HepG2 (cell line): ENCODE data around the gene MAP3K14. TPM values are rescaled to one million over a fixed set of nuclear protein-coding genes. Genes with fewer than 3 reads are reported as not detected.

Experiments
- ATAC-seq: fragments of 200-7000 bp; cut with Tn5 transposase; 3 replicates; pipeline ENCODE4 v1.9.1; 2020; ENCODE audit warnings: mild to moderate bottlenecking, moderate library complexity
- BruUV-seq: library from RNA; stranded (reverse); fragments of 400-500 nt; replicated peaks from 2 replicates; lab custom pipeline; 2021; lab: Mats Ljungman, UMichigan
- CTCF ChIA-PET: fragments of 300-600 bp; formaldehyde crosslinking; extraction: SDS; loops from one replicate; lab custom pipeline; 2021; ENCODE audit warnings: low total read pairs, inconsistent platforms, low intra/inter-chr PET ratio; lab: Yijun Ruan, JAX
- POLR2A ChIA-PET: fragments of 350-600 bp; sonication (Branson Sonifier 250); formaldehyde crosslinking; loops from one replicate; lab custom pipeline; 2020; ENCODE audit warnings: antibody characterized with exemption, inconsistent platforms; lab: Yijun Ruan, JAX
- DNase-seq: peaks from one replicate; pipeline ENCODE4 v3.0.0-alpha.2; 2015; ENCODE audit warnings: low spot score
- FAIRE-seq: peaks from 3 replicates; lab custom pipeline; 2011; peaks lifted over from hg19 to GRCh38; lab: Jason Lieb, UNC
- H2AFZ ChIP-seq: one replicate; pipeline ENCODE4 v1.6.1; 2011; ENCODE audit warnings: low read length, inconsistent platforms
- H3K27ac ChIP-seq: fragments of 300-600 bp; 3 replicates; pipeline ENCODE4 v1.8.0; 2011; ENCODE audit warnings: mixed run types, mild to moderate bottlenecking, mixed read lengths, low read length, inconsistent platforms; ENCODE audit not compliant: insufficient read depth; ENCODE audit errors: extremely low read length
- H3K27me3 ChIP-seq, 2 experiments: fragments of 200-600 bp in 1 of 2; 2 replicates in 1 of 2; 3 replicates in 1 of 2; pipeline versions ENCODE4 v1.6.0 to v1.8.0; 2011; ENCODE audit warnings: low read length in 2 of 2, mild to moderate bottlenecking in 2 of 2, moderate library complexity in 2 of 2, inconsistent platforms in 1 of 2; ENCODE audit not compliant: insufficient read depth in 2 of 2, control insufficient read depth in 1 of 2
- H3K36me3 ChIP-seq, 2 experiments: fragments of 200-600 bp in 1 of 2; replicated peaks in 1 of 2; 2 replicates in 1 of 2; 3 replicates in 1 of 2; pipeline versions ENCODE4 v1.5.1 to v1.8.0; 2011; ENCODE audit warnings: low read length in 2 of 2, inconsistent platforms in 1 of 2; ENCODE audit not compliant: insufficient read depth in 2 of 2, control insufficient read depth in 1 of 2
- H3K4me1 ChIP-seq: 2 replicates; pipeline ENCODE4 v1.5.1; 2012; ENCODE audit warnings: low read length, inconsistent platforms; ENCODE audit not compliant: insufficient read depth
- H3K4me2 ChIP-seq: 2 replicates; pipeline ENCODE4 v1.6.0; 2011; ENCODE audit warnings: low read depth, low read length, inconsistent platforms
- H3K4me3 ChIP-seq, 3 experiments: fragments of 200-600 bp in 1 of 3; sonication (generic), shearing (Covaris generic) in 1 of 3; replicated peaks in 1 of 3; 2 replicates each; pipeline ENCODE4 v1.5.1; 2011 to 2016; ENCODE audit warnings: low read length in 3 of 3, inconsistent platforms in 2 of 3, low read depth in 2 of 3, mild to moderate bottlenecking in 2 of 3, control low read depth in 1 of 3, mixed read lengths in 1 of 3; ENCODE audit not compliant: insufficient read depth in 1 of 3
- H3K79me2 ChIP-seq: one replicate; pipeline ENCODE4 v1.6.1; 2011; ENCODE audit warnings: low read length, inconsistent platforms; ENCODE audit not compliant: insufficient read depth
- H3K9ac ChIP-seq: 2 replicates; pipeline ENCODE4 v1.6.0; 2011; ENCODE audit warnings: mild to moderate bottlenecking, low read depth, low read length, inconsistent platforms; ENCODE audit not compliant: insufficient read depth
- H3K9me3 ChIP-seq: 2 replicates; pipeline ENCODE4 v1.5.1; 2012; ENCODE audit warnings: mild to moderate bottlenecking, low read length
- H4K20me1 ChIP-seq: 2 replicates; pipeline ENCODE4 v1.6.0; 2011; ENCODE audit warnings: inconsistent platforms, mild to moderate bottlenecking, low read length, moderate library complexity; ENCODE audit not compliant: insufficient read depth
- HNRNPH1 ChIP-seq: fragments of 200-400 bp; formaldehyde crosslinking; optimal IDR thresholded peaks from 2 replicates; pipeline ENCODE3; 2017; ENCODE audit warnings: mild to moderate bottlenecking, low read depth, low read length
- MXD3 ChIP-seq: IDR thresholded peaks from 2 replicates; pipeline ENCODE4 v1.6.1; 2016; ENCODE audit warnings: mild to moderate bottlenecking, missing biosample characterization, missing genetic modification reagents
- PHF20 ChIP-seq: sonication (generic); formaldehyde crosslinking; IDR thresholded peaks from 2 replicates; pipeline ENCODE4 v1.5.0; 2020; ENCODE audit warnings: mild to moderate bottlenecking, missing genetic modification reagents
- PITX1 ChIP-seq: sonication (generic); formaldehyde crosslinking; IDR thresholded peaks from 2 replicates; pipeline ENCODE4 v1.5.1; 2020; ENCODE audit warnings: mild to moderate bottlenecking, missing genetic modification reagents
- RARA ChIP-seq: IDR thresholded peaks from 2 replicates; pipeline ENCODE4 v1.6.1; 2016; ENCODE audit warnings: missing genetic modification reagents, missing compliant biosample characterization
- RXRA ChIP-seq: sonication (generic); formaldehyde crosslinking; IDR thresholded peaks from 2 replicates; pipeline ENCODE4 v1.5.1; 2020; ENCODE audit warnings: missing genetic modification reagents
- SAP130 ChIP-seq: IDR thresholded peaks from 2 replicates; pipeline ENCODE4 v1.6.1; 2016; ENCODE audit warnings: low read depth
- TCF7 ChIP-seq: sonication (generic); IDR thresholded peaks from 2 replicates; pipeline ENCODE4 v1.6.1; 2016; ENCODE audit warnings: antibody characterized with exemption, low read depth
- ZBTB7A ChIP-seq: sonication (generic); formaldehyde crosslinking; IDR thresholded peaks from 2 replicates; pipeline ENCODE4 v1.8.0; 2022; ENCODE audit warnings: mild to moderate bottlenecking, missing genetic modification reagents
- ZGPAT ChIP-seq: IDR thresholded peaks from 2 replicates; pipeline ENCODE4 v1.6.1; 2016; ENCODE audit warnings: mild to moderate bottlenecking
- ZNF362 ChIP-seq: sonication (generic); formaldehyde crosslinking; IDR thresholded peaks from 2 replicates; pipeline ENCODE4 v1.4.0; 2020; ENCODE audit warnings: missing genetic modification reagents, mild to moderate bottlenecking, borderline replicate concordance
- ZNF451 ChIP-seq: sonication (generic); formaldehyde crosslinking; IDR thresholded peaks from 2 replicates; pipeline ENCODE4 v1.5.0; 2020; ENCODE audit warnings: mild to moderate bottlenecking, missing genetic modification reagents
- ZNF512B ChIP-seq: sonication (generic); formaldehyde crosslinking; IDR thresholded peaks from 2 replicates; pipeline ENCODE4 v1.5.1; 2020; ENCODE audit warnings: missing genetic modification reagents, mild to moderate bottlenecking, borderline replicate concordance
- ZNF691 ChIP-seq: sonication (generic); formaldehyde crosslinking; IDR thresholded peaks from 2 replicates; pipeline ENCODE4 v1.4.0; 2020; ENCODE audit warnings: missing genetic modification reagents, low read depth, mild to moderate bottlenecking, borderline replicate concordance
- ZNF768 ChIP-seq: sonication (generic); formaldehyde crosslinking; IDR thresholded peaks from 2 replicates; pipeline ENCODE4 v1.4.0; 2020; ENCODE audit warnings: missing genetic modification reagents
- ZSCAN29 ChIP-seq: sonication (generic); formaldehyde crosslinking; conservative IDR thresholded peaks from 2 replicates; pipeline ENCODE4 v1.4.0; 2020; ENCODE audit warnings: mild to moderate bottlenecking, missing genetic modification reagents
- WGBS: methylation state at CpG from one replicate; pipeline ENCODE4 v1.1.6; 2017; ENCODE audit warnings: low lambda C conversion rate; 5-methylcytosine and 5-hydroxymethylcytosine counted together
- in situ Hi-C: cut with HindIII; loops from 2 replicates; pipeline ENCODE4 v1.10.0; 2017; ENCODE audit warnings: low pct_unique_long_range_greater_than_20kb; ENCODE audit not compliant: extremely low pct_ligation_motif_present
- intact Hi-C: fragments of 100-400 bp; cut with micrococcal nuclease; formaldehyde crosslinking; loops from one replicate; pipeline ENCODE4 v1.10.0; 2022; ENCODE audit not compliant: unreplicated experiment
- polyA plus RNA-seq, 8 experiments: library from polyadenylated mRNA; depleted of rRNA in 3 of 8; stranded (reverse) in 7 of 8; unstranded in 1 of 8; fragments of >200 nt; fragmentation: Illumina TruSeq in 4 of 8; extraction: Trizol in 4 of 8; gene quantifications; 2 replicates each; pipeline versions ENCODE4 v1.2.1 to v1.2.3, GENCODE V29; 2011 to 2016; ENCODE audit warnings: low read depth in 4 of 8, missing spikeins in 1 of 8, mixed read lengths in 1 of 8; ENCODE audit not compliant: insufficient read depth in 1 of 8
- total RNA-seq, 5 experiments: library from RNA; depleted of rRNA; stranded (reverse); fragments of >200 nt; fragmentation: Illumina TruSeq; extraction: Trizol; gene quantifications; 2 replicates each; pipeline ENCODE4 v1.2.3, GENCODE V29; 2016; ENCODE audit warnings: low read depth in 1 of 5

The MAP3K14 gene
- total and polyA plus RNA-seq, 2 of the 13 experiments (the other 11 are each of a cell fraction or from before 2014, with no cell fraction given) = 2.6 TPM

- in situ Hi-C loops (no loop called here), intact Hi-C loops (loop anchor here (1.0 to 5.0 kb wide), 2 partner anchors 12 to 94 kb away; partner anchors contain the start of gene ACBD4)
- CTCF ChIA-PET = interaction anchor here (1.1 to 3.3 kb wide), 5 partner anchors 12 to 155 kb away, joined by 3 to 31 read pairs (median 6); partner anchors contain the start of genes ACBD4 and PLCD3
- H3K4me1 ChIP-seq = peaks cover 61% of the 10 kb centered on the region
- BruUV-seq = no TSS peak
- FAIRE-seq (no peak), DNase-seq (no peak), ATAC-seq (peak; percentile 21)
- peak overlapping the region in 2 of 3 experiments; percentile 6 to 52; a peak in 1 of 6 replicates for H3K4me3 ChIP-seq
- H3K36me3 ChIP-seq = no peaks in the 10 kb centered on the region
- no peaks in the 10 kb centered on the region for H3K79me2 ChIP-seq
- peaks cover 2 to 21% of the 10 kb centered on the region in 2 experiments; a peak in 4 of 5 replicates for H3K27me3 ChIP-seq
- peak overlapping the region; percentile 58 for H3K4me2 ChIP-seq
- 5% methylated on average over 5 of the region's 12 CpGs for WGBS
- H3K9ac ChIP-seq = no peak overlapping the region
- H4K20me1 ChIP-seq = no peaks in the 10 kb centered on the region
- no peak overlapping the region for H3K27ac ChIP-seq
- H3K9me3 ChIP-seq = no peaks in the 10 kb centered on the region
- POLR2A ChIA-PET = interaction anchor here (0.7 to 6.0 kb wide), 13 partner anchors 12 to 195 kb away, joined by 3 to 66 read pairs (median 6); partner anchors contain the start of genes ACBD4, HEXIM1 and HEXIM2
- H2AFZ ChIP-seq = no peak overlapping the region
- TF ChIP-seq TCF7 (no peak), MXD3 (CRISPR knock-in tag) (peak; percentile 47; the same call in 1 of the 2 replicates), SAP130 (peak; percentile 5; the same call in 1 of the 2 replicates), HNRNPH1 (no peak), ZNF768 (CRISPR knock-in tag) (peak; percentile 84), ZBTB7A (peak; percentile 39; the same call in 1 of the 2 replicates), ZNF451 (CRISPR knock-in tag) (no peak), ZGPAT (CRISPR knock-in tag) (peak; percentile 11; the same call in 1 of the 2 replicates), RXRA (CRISPR knock-in tag) (peak; percentile 35; the same call in 1 of the 2 replicates), PHF20 (CRISPR knock-in tag) (0 out of 2 replicates have a peak, but pooled peaks have one; percentile 15), ZNF362 (CRISPR knock-in tag) (0 out of 2 replicates have a peak, but pooled peaks have one; percentile 3), ZSCAN29 (CRISPR knock-in tag) (0 out of 2 replicates have a peak, but pooled peaks have one; percentile 4), ZNF691 (CRISPR knock-in tag) (peak; percentile 90), RARA (CRISPR knock-in tag) (0 out of 2 replicates have a peak, but pooled peaks have one; percentile 7), ZNF512B (CRISPR knock-in tag) (peak; percentile 68; the same call in 1 of the 2 replicates), PITX1 (CRISPR knock-in tag) (0 out of 2 replicates have a peak, but pooled peaks have one; percentile 26)
These were observed 85.9 kb downstream of the MAP3K14 start for GRCh38 chr17:45230787-45231480.
